GM23248 (cell line): ENCODE measurements around the gene MAP6. TPM values are rescaled to one million over a fixed set of nuclear protein-coding genes. Genes with fewer than 3 reads are reported as not detected.

Experiments used
- DNase-seq: peaks from one replicate; pipeline ENCODE4 v3.0.0-alpha.2; 2015
- H2AFZ ChIP-seq: fragments of 200-600 bp; sonication (generic); 2 replicates; pipeline ENCODE4 v1.6.1; 2016; ENCODE audit warnings: antibody characterized with exemption
- H3F3A ChIP-seq: fragments of 200-600 bp; sonication (generic); 2 replicates; pipeline ENCODE4 v1.6.1; 2016; ENCODE audit warnings: mild to moderate bottlenecking, antibody characterized with exemption, mixed run types; ENCODE audit not compliant: insufficient read depth
- H3K27ac ChIP-seq: fragments of 200-600 bp; sonication (generic); 2 replicates; pipeline ENCODE4 v1.5.1; 2016; ENCODE audit warnings: mild to moderate bottlenecking
- H3K27me3 ChIP-seq: fragments of 200-600 bp; sonication (generic); replicated peaks from 2 replicates; pipeline ENCODE4 v1.6.1; 2016; ENCODE audit warnings: mild to moderate bottlenecking; ENCODE audit not compliant: insufficient read depth
- H3K36me3 ChIP-seq: fragments of 200-600 bp; sonication (generic); 2 replicates; pipeline ENCODE4 v1.6.1; 2016; ENCODE audit warnings: low read depth, mild to moderate bottlenecking
- H3K4me1 ChIP-seq: fragments of 200-600 bp; sonication (generic); 2 replicates; pipeline ENCODE4 v1.6.1; 2016; ENCODE audit warnings: mild to moderate bottlenecking; ENCODE audit not compliant: insufficient read depth
- H3K4me2 ChIP-seq: fragments of 200-600 bp; sonication (generic); one replicate; pipeline ENCODE4 v1.6.1; 2016; ENCODE audit warnings: mild to moderate bottlenecking; ENCODE audit not compliant: unreplicated experiment
- H3K4me3 ChIP-seq: fragments of 200-600 bp; sonication (generic); 2 replicates; pipeline ENCODE4 v1.5.1; 2016; ENCODE audit warnings: mild to moderate bottlenecking
- H3K79me2 ChIP-seq: fragments of 200-600 bp; sonication (generic); 2 replicates; pipeline ENCODE4 v1.6.1; 2016; ENCODE audit warnings: mild to moderate bottlenecking; ENCODE audit not compliant: insufficient read depth
- H3K9ac ChIP-seq: fragments of 200-600 bp; sonication (generic); 2 replicates; pipeline ENCODE4 v1.6.1; 2016; ENCODE audit warnings: mild to moderate bottlenecking
- H3K9me2 ChIP-seq: fragments of 200-600 bp; sonication (generic); 2 replicates; pipeline ENCODE4 v1.6.1; 2016; ENCODE audit warnings: mixed run types, mild to moderate bottlenecking, moderate library complexity; ENCODE audit not compliant: insufficient read depth
- H3K9me3 ChIP-seq: fragments of 200-600 bp; sonication (generic); one replicate; pipeline ENCODE4 v1.6.1; 2017; ENCODE audit warnings: low read depth
- H4K20me1 ChIP-seq: fragments of 200-600 bp; sonication (generic); 2 replicates; pipeline ENCODE4 v1.6.0; 2016; ENCODE audit not compliant: insufficient read depth
- EZH2 ChIP-seq: fragments of 200-600 bp; sonication (generic); IDR thresholded peaks from 2 replicates; pipeline ENCODE4 v1.6.1; 2018; ENCODE audit warnings: antibody characterized with exemption, mild to moderate bottlenecking; ENCODE audit not compliant: insufficient read depth, poor library complexity, severe bottlenecking
- EZH2phosphoT487 ChIP-seq: fragments of 200-600 bp; sonication (generic); IDR thresholded peaks from 2 replicates; pipeline ENCODE4 v1.6.1; 2018; ENCODE audit warnings: antibody characterized with exemption, moderate library complexity, mild to moderate bottlenecking, low read depth; ENCODE audit not compliant: insufficient read depth
- WGBS, 2 experiments: methylation state at CpG; one replicate each; pipeline ENCODE4 v1.1.6; 2015 to 2017; ENCODE audit warnings: low lambda C conversion rate in 2 of 2, low coverage in 1 of 2; ENCODE audit errors: missing lambda C conversion rate in 2 of 2; 5-methylcytosine and 5-hydroxymethylcytosine counted together
- in situ Hi-C: fragments of 300-500 bp; cut with MboI; formaldehyde crosslinking; loops from 2 replicates; pipeline ENCODE4 v1.15.0; 2020
- polyA plus RNA-seq: library from polyadenylated mRNA; unstranded; fragments of >200 nt; fragmentation: Nextera tagmentation; extraction: Ambion mirVana; gene quantifications from 2 replicates; pipeline ENCODE4 v1.2.1, GENCODE V29; 2016
- total RNA-seq: library from RNA; depleted of rRNA; stranded (reverse); fragments of >200 nt; shearing (Covaris generic); gene quantifications from 2 replicates; pipeline ENCODE4 v1.2.3, GENCODE V29; 2014

MAP6 gene
- total and polyA plus RNA-seq, 2 experiments from 2014 or later, result 3.4 to 5.2 TPM

DNA sequence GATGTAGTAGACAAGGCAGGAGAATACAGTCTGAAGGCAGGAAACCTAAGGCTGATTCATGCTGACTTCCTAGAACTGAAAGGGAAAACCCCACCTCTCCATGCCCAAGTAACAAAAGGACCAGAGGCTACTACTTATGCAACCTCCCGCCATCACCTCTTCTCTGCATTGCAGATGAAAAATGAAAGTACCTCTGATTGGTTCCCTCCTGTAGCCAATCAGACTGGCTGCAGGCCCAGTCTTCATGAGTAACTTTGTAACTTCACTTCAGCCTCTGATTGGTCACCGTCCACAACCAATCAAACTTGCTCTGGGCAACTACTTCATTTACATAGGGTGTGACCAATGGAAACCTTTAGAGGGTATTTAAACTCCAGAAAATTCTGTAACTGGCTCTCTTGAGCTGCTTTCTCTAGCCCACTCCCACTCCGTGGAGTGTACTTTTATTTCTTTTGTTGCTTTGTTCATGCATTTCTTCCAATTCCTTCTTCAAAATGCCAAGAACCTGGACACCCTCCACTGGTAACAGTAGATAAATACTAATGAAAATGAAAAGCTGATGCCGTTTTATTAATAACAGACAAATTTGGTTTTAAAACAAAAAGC, 5.2 kb upstream of the MAP6 start:
- DNase-seq, result peak; percentile 53
- Histone ChIP-seq H3K79me2 (no peaks in the 10 kb centered on the region), H3K4me2 (no peak overlapping the region), H3K27me3 (peaks cover 54% of the 10 kb centered on the region), H3K27ac (no peak overlapping the region), H3K9ac (no peak overlapping the region), H3K4me3 (no peak overlapping the region), H2AFZ (no peak overlapping the region), H3F3A (no peaks in the 10 kb centered on the region), H4K20me1 (no peaks in the 10 kb centered on the region), H3K9me2 (no peaks in the 10 kb centered on the region), H3K9me3 (no peaks in the 10 kb centered on the region), H3K4me1 (no peaks in the 10 kb centered on the region), H3K36me3 (no peaks in the 10 kb centered on the region)
- TF ChIP-seq EZH2 (no peak), EZH2phosphoT487 (no peak)
- in situ Hi-C loops, result no loop called here
- 71 to 77% methylated on average over 4 of the region's 4 CpGs for WGBS, 2 experiments

DNA sequence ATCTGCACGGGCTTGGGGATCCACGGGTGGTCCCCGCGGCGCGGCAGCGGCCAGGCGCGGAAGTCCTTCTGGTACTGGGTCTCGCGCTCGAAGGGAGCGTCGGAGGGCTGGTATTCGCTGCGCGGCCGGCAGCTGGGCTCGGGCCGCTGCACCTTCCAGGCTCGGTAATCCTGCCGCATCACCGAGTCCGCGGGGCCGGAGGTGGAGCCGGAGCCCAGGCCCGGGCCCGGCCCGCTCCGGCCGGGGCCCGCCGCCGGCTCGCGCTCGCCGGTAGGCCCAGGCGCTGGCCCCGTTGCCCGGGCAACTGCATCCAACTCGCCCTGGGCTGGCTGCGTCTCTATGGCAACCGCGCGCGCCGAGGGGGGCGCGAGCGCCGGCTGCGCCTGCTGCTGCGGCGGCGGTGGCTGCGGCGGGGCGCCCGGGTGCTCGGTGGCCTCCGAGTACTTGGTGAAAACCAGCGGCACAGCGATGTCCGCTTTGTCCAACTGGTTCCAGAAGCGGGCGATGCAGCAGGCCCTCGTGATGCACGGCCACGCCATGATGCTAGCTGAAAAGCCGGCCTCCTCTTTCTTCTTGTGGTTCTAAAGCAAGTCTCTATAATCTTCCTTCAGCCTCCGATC, 897 bp downstream of the MAP6 start:
- Histone ChIP-seq H3K4me3 (peak overlapping the region; percentile 70), H3K9me3 (no peaks in the 10 kb centered on the region), H3K27me3 (peaks cover 33% of the 10 kb centered on the region), H3K36me3 (no peaks in the 10 kb centered on the region), H4K20me1 (no peaks in the 10 kb centered on the region), H3K4me1 (no peaks in the 10 kb centered on the region), H3K9ac (peak overlapping the region; percentile 48), H3F3A (no peaks in the 10 kb centered on the region), H3K4me2 (peak overlapping the region; percentile 79), H3K9me2 (no peaks in the 10 kb centered on the region), H3K79me2 (no peaks in the 10 kb centered on the region), H2AFZ (peak overlapping the region; percentile 87), H3K27ac (no peak overlapping the region)
- 1 to 2% methylated on average over 44 to 58 of the region's 73 CpGs for WGBS, 2 experiments
- TF ChIP-seq EZH2phosphoT487 (no peak), EZH2 (no peak)
- peak; percentile 68 for DNase-seq
- in situ Hi-C loops, result no loop called here

GRCh38 chr11:75667255-75667830, 1.5 kb downstream of the MAP6 start:
- H3K9me3 ChIP-seq, result no peaks in the 10 kb centered on the region
- peak; percentile 48 for DNase-seq
- peaks cover 33% of the 10 kb centered on the region for H3K27me3 ChIP-seq
- H3K27ac ChIP-seq, result no peak overlapping the region
- H3K9me2 ChIP-seq, result no peaks in the 10 kb centered on the region
- H4K20me1 ChIP-seq, result no peaks in the 10 kb centered on the region
- no peaks in the 10 kb centered on the region for H3K79me2 ChIP-seq
- no peak for TF ChIP-seq EZH2
- TF ChIP-seq EZH2phosphoT487, result no peak
- peak overlapping the region; percentile 70 for H3K4me3 ChIP-seq
- no peaks in the 10 kb centered on the region for H3K4me1 ChIP-seq
- H2AFZ ChIP-seq, result peak overlapping the region; percentile 87
- H3K4me2 ChIP-seq, result peak overlapping the region; percentile 79
- WGBS, 2 experiments, result 7 to 14% methylated on average over 31 to 42 of the region's 63 CpGs
- H3K36me3 ChIP-seq, result no peaks in the 10 kb centered on the region
- peak overlapping the region; percentile 48 for H3K9ac ChIP-seq
- in situ Hi-C loops, result no loop called here
- H3F3A ChIP-seq, result no peaks in the 10 kb centered on the region

DNA sequence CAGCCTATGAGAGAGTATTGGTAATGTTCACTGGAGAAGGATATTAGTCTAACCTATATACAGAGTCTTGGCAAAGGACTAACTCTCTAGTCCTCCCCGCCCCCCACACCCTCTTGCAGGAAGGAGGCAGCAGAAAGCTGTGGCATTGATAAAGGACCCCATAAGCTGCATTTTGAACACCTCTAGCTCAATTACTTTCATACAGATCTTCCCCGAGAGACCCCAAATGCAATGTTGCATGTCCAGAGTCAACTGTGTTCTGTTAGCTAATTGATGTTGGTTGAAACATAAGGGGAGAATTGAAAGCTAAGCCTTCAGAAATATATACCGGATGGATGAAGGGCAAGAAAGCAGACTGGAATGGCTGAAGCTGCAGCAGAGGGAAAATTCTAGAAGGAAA, 2.8 kb downstream of the MAP6 start:
- Histone ChIP-seq H3K27ac (no peak overlapping the region), H3K9me3 (no peaks in the 10 kb centered on the region), H3K4me2 (no peak overlapping the region), H3K9me2 (no peaks in the 10 kb centered on the region), H2AFZ (no peak overlapping the region), H3K4me1 (no peaks in the 10 kb centered on the region), H3F3A (no peaks in the 10 kb centered on the region), H3K9ac (no peak overlapping the region), H4K20me1 (no peaks in the 10 kb centered on the region), H3K27me3 (peaks cover 21% of the 10 kb centered on the region), H3K4me3 (no peak overlapping the region), H3K79me2 (no peaks in the 10 kb centered on the region), H3K36me3 (no peaks in the 10 kb centered on the region)
- TF ChIP-seq EZH2phosphoT487 (no peak), EZH2 (no peak)
- WGBS, 2 experiments, result 89% methylated on average over 3 of the region's 3 CpGs
- no peak for DNase-seq
- in situ Hi-C loops, result no loop called here
